Measurements from ENCODE around the gene LILRA1.
"Not testable (repeated sequence)": the region's sequence is repeated elsewhere in the genome, so short reads cannot be mapped to it uniquely, and the experiment has no call there.

LILRA1 gene

DNA sequence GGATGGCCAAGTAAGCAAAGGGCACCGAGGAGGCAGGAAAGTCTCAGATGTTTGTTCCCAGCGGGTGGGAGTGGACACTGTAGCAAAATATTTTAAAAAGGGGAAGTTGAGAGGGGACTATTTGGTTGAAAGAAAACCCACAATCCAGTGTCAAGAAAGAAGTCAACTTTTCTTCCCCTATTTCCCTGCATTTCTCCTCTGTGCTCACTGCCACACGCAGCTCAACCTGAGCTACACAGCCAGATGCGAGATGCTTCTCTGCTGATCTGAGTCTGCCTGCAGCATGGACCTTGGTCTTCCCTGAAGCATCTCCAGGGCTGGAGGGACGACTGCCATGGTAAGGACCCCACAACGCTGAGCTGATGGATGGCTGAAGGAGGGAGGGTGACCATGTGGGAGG, at the start of gene LILRA1:
LILRA1 (plus strand) TSS at position 188 of the 400 bp plus-strand sequence. CDS start 613 bp downstream, outside the sequence.
- peak; percentile 42 for DNase-seq (ENCODE audit: low spot score)

DNA sequence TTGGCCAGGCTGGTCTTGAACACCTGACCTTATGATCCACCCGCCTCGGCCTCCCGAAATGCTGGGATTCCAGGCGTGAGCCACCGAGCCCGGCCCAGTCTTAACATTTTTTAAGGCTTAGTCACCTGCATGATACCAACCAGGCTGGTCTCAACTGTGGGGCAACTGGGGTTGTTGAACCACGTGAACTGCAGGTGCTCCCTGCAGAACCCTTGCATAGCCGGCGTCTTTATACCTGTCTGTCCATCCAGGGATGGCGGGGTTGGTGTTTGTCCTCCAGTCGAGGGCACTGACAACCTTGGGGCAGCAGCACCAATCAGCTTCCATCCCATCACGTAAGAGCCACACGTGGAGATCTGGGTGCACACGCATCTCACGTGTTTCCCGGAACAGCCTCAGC, 44.6 kb upstream of the LILRA1 start:
- no peak for DNase-seq (ENCODE audit: low spot score)

DNA sequence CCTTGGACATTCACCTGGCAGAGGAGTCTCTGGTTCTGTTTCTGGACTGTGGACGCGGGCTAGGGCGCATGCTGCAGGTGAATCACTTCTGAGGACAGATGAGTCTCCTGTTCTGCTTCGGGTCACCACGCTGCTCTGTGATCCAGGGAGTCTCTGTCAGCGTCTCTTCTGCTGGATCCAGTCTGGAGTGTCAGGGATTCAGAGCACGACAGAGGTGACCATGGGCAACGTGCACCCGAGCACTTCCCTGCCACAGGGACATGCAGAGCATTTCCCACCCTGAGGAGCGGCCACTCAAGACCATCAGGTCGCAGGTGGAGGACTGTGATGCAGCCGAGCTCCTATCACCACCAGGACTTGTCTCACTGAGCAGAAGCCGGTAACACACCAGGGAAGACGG, 44.2 kb upstream of the LILRA1 start:
- no peak for DNase-seq (ENCODE audit: low spot score)

DNA sequence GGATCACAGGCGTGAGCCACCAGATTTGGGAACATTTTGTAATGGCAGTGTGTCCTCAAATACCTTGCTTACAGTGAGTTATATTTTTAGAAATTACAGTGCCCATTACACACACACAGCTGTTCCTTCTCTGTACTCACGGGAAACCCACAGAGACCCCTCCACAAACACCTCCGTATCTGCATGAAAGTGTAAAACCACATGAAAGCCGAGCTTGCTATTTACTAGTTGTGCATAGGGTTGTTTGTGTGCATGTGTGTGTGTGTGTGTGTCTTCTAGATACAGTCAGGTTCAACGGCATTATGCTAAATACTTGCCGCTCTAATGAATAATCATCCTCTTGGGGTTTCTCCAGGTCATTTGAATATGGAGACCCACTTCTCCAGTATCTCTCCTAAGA, 42.1 kb upstream of the LILRA1 start:
- no peak for DNase-seq (ENCODE audit: low spot score)

DNA sequence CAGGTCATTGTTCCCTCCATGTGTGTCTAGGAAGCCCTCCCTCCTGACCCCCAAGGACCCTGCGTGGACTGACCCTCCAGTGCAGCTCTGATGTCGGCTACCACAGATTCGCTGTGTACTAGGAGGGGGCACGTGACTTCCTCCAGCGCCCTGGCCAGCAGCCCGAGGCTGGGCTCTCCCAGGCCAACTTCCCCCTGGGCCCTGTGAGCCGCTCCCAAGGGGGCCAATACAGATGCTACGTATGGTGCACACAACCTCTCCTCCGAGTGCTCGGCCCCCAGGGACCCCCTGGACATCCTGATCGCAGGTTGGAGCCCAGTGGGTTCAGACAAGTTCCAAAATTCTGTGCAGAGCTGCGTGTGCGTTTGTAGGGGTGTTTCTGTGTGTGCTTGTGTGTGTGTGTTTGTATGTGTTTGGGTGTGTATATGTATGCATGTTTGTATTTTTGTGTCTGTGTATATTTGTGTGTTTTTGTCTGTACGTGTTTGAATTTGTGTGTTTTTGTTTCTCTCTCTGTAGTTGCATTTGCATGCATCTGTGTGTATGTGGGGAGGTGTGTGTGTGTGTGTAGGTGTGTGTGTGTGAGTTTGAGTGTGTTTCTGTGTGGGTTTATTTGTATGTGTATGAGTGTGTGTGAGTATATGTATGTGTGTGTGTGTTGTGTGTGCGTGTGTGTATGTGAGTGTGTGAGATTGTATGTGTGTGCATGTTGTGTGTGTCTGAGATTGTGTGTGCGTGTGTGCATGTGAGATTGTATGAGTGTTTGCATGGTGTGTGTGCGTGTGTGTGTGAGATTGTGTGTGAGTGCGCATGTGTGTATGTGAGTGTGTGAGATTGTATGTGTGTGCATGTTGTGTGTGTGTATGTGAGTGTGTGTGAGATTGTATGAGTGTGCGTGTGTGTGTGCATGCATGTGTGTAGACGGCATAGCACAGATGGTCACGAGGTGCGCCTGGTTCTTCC, 41.2 kb upstream of the LILRA1 start:
- peak; percentile 28 for DNase-seq (ENCODE audit: low spot score)

DNA sequence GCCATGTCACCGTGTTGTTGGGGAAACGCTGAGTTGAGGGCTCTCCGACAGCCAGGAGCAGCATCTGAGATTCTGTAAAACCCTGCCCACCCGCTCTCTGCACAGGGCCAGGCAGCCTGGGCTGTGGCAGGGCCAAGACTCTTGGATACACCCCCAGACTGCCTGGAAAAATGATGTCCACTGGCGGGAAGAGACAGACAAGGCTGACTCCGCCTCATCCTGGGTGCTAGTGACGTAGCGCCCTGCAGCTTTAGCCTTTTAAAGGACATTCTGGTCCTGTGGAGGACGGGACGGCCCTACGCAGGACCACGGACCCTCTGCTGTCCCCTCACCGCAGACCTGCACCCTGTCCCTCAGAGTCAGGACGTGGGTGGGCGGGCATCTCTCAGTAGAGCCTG, 40.5 kb upstream of the LILRA1 start:
- no peak for DNase-seq (ENCODE audit: low spot score)

DNA sequence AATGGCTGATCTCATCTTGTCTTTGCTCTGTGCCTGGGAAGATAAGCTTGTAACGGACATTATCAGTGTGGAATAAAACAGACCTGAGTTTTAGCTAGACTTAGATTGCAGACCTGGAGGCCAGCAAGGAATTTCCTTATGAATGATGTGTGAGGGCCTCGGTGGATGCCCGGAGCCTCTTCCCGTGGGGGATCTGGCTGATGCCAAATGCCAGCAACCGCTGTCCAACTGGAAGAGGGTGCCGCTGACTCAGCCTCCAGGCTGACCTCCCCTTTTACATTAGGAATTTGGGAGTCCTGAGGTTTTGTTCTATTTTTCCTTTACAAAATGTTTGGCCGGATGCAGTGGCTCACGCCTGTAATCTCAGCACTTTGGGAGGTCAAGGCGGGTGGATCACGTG, 39.4 kb upstream of the LILRA1 start:
- DNase-seq (ENCODE audit: low spot score) = no peak

DNA sequence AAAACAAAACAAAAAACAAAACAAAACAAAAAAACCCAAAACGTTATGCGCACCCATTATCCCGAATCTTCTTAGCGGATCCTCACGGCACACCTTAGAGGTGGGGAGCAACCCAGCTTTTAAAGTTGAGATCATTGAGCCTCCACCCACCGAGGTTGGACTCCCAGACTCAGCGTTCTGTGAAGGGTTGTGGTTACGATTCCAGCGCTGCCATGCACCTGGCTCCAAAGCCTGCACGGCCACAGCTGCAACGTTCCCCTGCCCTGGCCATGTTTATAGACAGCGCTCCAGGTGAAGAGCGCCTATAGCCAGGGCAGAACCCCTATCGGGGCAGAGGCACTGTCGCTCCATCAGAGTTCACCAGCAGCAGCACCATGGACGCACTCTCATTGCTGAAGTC, 38.5 kb upstream of the LILRA1 start:
- no peak for DNase-seq (ENCODE audit: low spot score)

DNA sequence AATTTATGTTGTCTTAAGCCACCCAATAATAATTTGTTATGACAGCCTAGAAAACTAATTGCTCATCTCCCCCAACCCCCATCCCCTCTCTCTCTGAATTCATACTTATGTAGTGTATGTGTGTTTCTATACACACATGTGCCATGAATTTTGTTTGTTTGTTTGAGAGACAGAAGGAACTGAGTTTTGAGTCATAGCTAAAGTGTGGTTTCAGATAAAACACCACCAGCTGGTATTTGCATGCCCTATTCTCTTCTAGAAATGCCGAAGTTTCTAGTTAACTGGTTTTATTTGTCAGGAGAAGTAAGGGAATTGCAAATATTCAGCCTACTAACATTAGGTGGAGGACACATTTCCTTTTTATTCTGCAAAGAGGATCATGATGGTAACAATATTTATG, 37.2 kb upstream of the LILRA1 start:
- no peak for DNase-seq (ENCODE audit: low spot score)

DNA sequence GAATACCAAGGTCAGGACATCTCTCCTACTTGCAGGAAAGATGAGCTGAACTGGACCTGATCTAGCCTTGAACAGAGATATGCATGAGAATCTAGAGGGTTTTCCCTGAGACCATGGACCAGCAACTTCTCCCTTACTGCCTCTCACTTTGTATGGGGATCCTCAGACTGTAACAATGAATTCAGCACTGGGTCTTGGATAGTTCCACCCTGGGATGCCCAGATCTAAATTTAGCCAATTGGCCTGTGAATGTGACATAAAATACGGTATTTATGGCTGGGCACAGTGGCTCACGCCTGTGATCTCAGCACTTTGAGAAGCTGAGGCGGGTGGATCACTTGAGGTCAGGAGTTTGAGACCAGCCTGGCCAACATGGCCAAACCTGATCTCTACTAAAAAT, 35.1 kb upstream of the LILRA1 start:
- DNase-seq (ENCODE audit: low spot score) = no peak

DNA sequence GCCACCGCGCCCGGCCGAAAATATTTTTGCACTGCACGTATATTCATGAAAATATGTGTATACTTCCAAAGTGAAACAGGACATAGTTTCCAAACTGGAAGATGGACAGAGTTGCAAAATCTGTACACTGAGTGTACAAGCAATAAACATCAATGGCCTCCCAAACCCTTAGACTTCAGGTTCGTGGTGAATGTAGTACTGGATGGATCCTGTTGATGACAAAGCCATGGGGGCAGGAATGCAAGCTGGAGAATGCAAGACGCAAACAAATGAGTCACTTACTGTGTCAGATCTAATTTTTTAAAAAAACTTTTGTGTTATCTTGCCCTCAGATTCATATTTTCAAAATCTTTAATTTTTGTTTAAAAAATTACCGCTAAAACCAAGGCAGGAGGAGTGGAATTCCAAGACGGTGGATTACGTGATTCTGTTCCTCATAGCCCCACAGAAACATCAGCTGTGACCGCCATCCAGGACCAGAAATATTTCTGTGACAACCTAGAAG, 32.5 kb upstream of the LILRA1 start:
- DNase-seq (ENCODE audit: low spot score) = no peak

DNA sequence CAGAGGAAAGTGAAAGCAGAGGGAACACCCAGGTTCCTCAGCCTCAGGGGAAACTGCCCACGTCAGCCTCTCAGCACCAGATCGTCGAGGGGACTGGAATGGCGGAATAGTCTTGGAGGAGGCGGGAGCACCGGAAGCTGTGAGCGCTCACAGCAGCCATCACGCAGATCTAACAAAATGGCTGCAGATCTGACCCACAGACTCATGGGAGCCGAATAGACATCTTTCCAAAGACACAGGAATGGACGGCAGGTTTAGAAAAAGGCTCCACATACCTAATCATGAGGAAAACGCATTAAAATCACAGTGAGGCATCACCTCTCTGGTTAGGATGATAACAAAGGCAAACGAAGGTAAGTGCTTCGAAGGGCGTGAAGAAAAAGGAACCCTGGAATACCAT, 31.6 kb upstream of the LILRA1 start:
- DNase-seq (ENCODE audit: low spot score) = no peak

DNA sequence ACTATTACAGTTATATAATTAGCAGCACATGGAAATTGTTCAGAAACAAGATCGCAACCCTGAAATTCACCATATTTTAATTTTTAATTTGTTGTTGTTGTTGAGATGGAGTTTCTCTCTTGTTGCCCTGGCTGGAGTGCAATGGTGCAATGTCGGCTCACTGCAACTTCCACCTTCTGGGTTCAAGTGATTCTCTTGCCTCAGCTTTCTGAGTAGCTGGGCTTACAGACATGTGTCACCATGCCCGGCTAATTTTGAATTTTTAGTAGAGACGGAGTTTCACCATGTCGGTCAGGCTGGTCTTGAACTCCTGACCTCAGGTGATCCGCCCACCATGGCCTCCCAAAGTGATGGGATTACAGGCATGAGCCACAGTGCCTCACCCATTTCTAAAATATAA, 30.2 kb upstream of the LILRA1 start:
- not testable (repeated sequence) for DNase-seq (ENCODE audit: low spot score)

DNA sequence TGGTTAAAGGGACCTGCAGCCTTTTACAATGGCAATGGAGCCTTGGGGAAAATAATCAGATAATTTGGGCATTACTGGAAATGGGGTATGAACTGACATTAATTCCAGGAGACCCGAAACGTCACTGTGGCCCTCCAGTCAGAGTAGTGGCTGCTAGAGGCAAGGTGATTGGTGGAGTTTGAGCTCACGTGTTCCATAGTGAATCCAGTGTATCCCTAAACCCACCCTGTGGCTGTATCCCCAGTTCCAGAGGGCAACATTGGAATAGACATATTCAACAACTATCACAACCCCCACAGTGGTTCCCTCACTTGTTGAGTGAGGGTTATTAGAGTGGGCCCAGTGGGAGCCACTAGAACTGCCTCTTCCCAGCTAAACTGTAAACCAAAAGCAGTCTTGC, 23.1 kb upstream of the LILRA1 start:
- no peak for DNase-seq (ENCODE audit: low spot score)

DNA sequence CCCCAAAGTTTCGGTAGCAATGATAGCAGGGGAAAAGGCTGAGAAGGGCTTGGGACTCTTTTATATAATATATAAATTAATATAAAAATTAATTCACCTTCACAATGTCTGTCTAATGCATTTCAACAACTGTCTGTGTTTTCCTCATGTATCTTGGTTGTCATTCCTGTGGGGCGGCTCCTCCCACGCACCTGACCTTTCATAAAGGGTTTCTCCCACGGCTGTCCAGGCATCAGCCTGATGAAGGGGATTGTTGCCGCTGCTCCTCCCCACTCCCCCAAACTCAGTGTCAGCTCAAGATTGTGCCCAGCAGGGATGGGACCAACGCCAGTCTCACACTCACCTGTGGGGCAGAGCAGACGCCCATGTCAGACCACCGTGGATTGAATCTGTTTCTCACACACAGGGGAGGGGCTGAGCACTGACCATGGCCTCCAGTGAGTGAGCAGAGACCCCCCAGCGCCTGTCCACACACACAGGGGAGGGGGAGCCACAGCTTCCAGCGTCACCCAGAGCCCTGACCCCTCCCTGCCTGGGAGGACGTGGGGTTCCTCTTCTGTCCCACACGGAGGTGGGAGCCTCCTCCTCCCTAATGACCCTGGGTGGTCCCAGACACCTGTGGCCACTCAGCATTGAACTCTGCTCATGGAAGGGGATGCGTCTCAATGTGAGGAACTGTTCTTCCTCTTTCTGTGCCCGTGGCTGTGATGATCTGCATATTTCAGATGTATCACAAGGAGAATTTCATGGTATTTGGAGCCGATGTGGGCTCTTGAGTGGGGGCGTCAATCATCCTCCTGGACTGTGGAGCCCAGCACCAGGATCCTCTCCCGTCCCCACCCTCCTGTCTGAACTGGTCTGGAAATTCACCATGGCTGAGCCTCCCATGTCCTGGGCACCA, 21.5 kb upstream of the LILRA1 start:
- DNase-seq (ENCODE audit: low spot score) = peak; percentile 12

DNA sequence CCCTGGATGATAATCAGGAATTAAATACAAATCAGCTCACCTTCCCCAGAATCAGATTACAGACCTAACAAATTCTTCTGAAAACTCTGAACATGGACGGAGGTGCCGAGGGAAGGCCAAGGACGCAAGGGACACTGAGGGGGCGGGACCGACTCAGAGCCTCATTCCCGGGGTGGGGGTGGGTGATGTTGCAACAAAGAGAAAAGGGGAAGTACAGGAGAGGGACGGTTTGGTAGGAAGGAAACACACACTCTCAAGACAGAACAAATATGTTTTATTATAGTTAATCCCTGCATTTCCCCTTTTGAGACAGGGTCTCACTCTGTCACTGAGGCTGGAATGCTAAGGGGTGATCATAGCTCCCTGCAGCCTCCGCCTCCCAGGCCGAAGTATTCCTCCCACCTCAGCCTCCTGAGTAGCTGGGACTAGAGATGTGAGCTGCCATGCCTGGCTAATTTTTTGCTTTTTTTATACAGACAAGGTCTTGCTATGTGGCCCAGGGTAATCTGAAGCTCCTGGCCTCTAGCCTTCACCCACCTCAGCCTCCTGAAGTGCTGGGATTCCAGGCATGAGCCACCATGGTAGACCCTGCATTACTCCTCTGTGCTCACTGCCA, 20.6 kb upstream of the LILRA1 start:
- DNase-seq (ENCODE audit: low spot score) = peak; percentile 62

DNA sequence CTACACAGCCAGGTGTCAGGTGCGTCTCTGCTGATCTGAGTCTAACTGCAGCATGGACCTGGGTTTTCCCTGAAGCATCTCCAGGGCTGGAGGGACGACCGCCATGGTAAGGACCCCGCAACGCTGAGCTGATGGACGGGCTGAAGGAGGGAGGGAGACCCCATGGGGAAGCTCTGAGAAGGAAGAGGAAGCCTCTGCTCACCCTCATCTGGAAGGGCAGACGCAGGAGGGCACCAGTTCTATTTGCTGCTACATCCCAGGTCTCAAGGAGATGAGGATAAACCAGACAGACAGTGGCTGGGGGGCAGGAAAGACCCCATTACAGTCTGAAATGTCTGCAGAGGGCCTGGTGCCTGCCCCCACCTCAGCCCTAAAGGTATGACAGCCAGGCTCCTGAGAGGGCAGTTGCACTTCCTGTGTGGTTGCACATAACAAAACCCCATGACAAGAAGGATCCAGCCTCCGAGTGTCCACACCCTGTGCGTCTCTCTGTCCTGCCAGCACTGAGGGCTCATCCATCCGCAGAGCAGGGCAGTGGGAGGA, 20.0 kb upstream of the LILRA1 start, which contains the start of gene LILRA2:
LILRA2 (plus strand) TSS at position 461 of the 543 bp plus-strand sequence. CDS start 89 bp downstream, outside the sequence.
- peak; percentile 16 for DNase-seq (ENCODE audit: low spot score)

DNA sequence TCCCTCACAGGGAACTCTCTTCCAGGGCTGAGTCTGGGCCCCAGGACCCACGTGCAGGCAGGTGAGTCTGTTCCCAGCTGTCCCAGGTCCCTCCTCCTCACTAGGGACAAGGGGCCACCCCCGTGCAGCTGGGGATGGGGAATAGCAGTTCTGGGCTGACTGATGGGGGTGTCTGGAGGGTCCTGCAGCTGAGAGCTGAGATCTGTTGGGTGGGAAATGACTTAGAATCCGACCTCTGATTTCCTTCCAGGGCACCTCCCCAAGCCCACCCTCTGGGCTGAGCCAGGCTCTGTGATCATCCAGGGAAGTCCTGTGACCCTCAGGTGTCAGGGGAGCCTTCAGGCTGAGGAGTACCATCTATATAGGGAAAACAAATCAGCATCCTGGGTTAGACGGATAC, 19.4 kb upstream of the LILRA1 start:
- no peak for DNase-seq (ENCODE audit: low spot score)

DNA sequence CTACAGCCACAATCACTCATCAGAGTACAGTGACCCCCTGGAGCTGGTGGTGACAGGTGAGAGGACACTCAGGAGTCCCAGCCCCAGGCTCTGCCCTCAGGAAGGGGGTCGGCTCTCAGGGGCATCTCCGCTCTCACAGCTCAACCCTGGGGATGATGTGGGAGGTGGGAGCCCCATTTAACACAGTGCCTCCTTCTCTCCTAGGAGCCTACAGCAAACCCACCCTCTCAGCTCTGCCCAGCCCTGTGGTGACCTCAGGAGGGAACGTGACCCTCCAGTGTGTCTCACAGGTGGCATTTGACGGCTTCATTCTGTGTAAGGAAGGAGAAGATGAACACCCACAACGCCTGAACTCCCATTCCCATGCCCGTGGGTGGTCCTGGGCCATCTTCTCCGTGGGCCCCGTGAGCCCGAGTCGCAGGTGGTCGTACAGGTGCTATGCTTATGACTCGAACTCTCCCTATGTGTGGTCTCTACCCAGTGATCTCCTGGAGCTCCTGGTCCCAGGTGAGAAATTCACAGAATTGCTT, 18.8 kb upstream of the LILRA1 start:
- no peak for DNase-seq (ENCODE audit: low spot score)

DNA sequence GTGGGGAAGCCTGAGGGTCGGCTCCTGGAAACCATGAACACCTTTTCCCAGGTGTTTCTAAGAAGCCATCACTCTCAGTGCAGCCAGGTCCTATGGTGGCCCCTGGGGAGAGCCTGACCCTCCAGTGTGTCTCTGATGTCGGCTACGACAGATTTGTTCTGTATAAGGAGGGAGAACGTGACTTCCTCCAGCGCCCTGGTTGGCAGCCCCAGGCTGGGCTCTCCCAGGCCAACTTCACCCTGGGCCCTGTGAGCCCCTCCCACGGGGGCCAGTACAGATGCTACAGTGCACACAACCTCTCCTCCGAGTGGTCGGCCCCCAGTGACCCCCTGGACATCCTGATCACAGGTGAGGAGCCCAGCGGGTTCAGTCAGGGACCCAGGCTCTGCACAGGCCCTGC, 18.2 kb upstream of the LILRA1 start:
- DNase-seq (ENCODE audit: low spot score) = not testable (repeated sequence)

DNA sequence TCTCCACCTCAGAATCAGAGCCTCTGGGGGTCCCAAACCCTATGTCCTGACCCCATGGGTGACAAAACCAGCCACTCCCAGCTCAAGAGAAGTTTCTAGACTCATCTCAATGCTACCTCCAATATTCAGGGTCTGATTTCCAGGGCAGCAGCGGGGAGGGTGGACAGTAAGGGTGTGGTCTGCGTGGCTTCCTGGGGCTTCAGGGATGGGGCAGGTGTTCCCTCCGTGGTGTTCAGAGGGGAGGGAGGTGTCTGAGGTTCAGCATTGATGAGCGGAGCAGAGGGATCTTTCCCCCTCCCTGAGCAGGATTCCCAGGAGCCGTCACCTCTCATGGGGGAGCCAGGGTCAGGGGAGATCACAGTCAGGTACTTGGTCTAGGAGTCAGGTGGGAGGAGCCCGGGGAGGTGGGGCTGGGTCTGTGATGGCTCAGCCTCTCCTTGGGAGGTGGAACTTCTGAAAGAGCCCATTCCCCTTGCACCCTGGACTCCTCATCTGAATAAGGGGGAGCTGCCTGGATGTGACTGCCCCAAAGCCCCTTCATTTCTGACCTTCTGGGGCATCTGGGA, 16.9 kb upstream of the LILRA1 start:
- no peak for DNase-seq (ENCODE audit: low spot score)
